Measurements from ENCODE around the gene KRT39. TPM values are rescaled to one million over a fixed set of nuclear protein-coding genes. Genes with fewer than 3 reads are reported as not detected.
"Not testable (repeated sequence)": the region's sequence is repeated elsewhere in the genome, so short reads cannot be mapped to it uniquely, and the experiment has no call there.

KRT39 gene
- total and polyA plus RNA-seq, 2 experiments from 2014 or later: not detected

DNA sequence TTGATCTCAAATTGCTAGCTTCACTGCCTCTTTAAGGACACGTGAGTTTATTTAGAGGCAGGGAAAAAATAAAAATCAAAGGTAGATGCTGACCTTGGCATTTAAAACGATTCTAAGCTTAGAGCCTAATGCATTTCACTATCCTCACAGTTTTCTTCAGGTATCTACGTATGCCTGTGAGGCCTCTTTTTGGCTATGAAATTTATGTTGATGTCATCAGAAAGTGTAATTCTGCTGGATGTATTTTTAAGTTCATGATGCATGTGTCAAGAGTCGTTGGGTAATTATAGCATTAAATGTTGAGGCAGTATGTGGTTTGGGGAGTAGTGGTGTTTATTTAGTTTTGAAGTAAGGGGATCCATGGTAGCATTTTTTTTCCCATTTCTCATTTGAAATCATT is 37.2 kb upstream of the KRT39 start:
- TF ChIP-seq EZH2 (IDR thresholded peaks at IDR 0.05; ENCODE audit: borderline replicate concordance): no peak
- TF ChIP-seq EZH2phosphoT487 (IDR thresholded peaks at IDR 0.05; ENCODE audit: low read depth, severe bottlenecking, unreplicated experiment): no peak
- TF ChIP-seq, protein P1, sequence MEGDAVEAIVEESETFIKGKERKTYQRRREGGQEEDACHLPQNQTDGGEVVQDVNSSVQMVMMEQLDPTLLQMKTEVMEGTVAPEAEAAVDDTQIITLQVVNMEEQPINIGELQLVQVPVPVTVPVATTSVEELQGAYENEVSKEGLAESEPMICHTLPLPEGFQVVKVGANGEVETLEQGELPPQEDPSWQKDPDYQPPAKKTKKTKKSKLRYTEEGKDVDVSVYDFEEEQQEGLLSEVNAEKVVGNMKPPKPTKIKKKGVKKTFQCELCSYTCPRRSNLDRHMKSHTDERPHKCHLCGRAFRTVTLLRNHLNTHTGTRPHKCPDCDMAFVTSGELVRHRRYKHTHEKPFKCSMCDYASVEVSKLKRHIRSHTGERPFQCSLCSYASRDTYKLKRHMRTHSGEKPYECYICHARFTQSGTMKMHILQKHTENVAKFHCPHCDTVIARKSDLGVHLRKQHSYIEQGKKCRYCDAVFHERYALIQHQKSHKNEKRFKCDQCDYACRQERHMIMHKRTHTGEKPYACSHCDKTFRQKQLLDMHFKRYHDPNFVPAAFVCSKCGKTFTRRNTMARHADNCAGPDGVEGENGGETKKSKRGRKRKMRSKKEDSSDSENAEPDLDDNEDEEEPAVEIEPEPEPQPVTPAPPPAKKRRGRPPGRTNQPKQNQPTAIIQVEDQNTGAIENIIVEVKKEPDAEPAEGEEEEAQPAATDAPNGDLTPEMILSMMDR (IDR thresholded peaks at IDR 0.05; ENCODE audit: poor library complexity): no peak
- Histone ChIP-seq H3K9me3 (ENCODE audit: low read depth) (no peaks in the 10 kb centered on the region), H3K36me3 (replicated peaks; ENCODE audit: insufficient read depth, low read depth) (no peaks in the 10 kb centered on the region), H3K27ac (no peak overlapping the region), H3K9me2 (replicated peaks; ENCODE audit: insufficient read depth) (no peaks in the 10 kb centered on the region), H2AFZ (no peak overlapping the region), H4K20me1 (ENCODE audit: insufficient read depth, poor library complexity, severe bottlenecking) (no peaks in the 10 kb centered on the region), H3K4me2 (no peak overlapping the region), H3K4me3 (no peak overlapping the region), H3K27me3 (no peaks in the 10 kb centered on the region), H3K79me2 (no peaks in the 10 kb centered on the region), H3K4me1 (ENCODE audit: insufficient read depth) (peaks cover 3% of the 10 kb centered on the region)
- no peak for DNase-seq (ENCODE audit: low spot score)
- 76% methylated on average over 4 of the region's 4 CpGs for WGBS (ENCODE audit: low lambda C conversion rate, missing lambda C conversion rate)

DNA sequence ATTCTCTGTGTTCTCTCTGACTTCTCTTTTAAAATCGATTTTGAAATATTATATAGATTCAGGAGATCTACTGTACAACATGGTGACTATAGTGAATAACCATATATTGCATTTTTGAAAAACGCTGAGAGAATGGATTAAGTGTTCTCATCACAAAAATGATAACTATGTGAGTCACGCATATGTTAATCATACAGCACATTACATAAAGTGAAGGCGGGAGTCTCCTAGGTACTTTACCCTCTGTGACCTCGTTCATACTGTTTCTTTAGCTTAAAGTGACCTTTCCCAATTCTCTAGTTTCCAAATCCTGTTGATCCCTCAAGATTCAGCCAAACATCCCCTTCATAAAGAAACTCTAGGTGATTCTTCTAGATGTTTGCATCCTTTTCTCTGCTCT is 36.1 kb upstream of the KRT39 start:
- no peak for DNase-seq (ENCODE audit: low spot score)
- H3K27ac ChIP-seq: no peak overlapping the region
- no peaks in the 10 kb centered on the region for H4K20me1 ChIP-seq (ENCODE audit: insufficient read depth, poor library complexity, severe bottlenecking)
- H3K4me1 ChIP-seq (ENCODE audit: insufficient read depth): peaks cover 3% of the 10 kb centered on the region
- WGBS (ENCODE audit: low lambda C conversion rate, missing lambda C conversion rate): 61% methylated on average over 5 of the region's 5 CpGs
- H3K4me3 ChIP-seq: no peak overlapping the region
- no peak overlapping the region for H2AFZ ChIP-seq
- H3K36me3 ChIP-seq (replicated peaks; ENCODE audit: insufficient read depth, low read depth): no peaks in the 10 kb centered on the region
- no peaks in the 10 kb centered on the region for H3K9me3 ChIP-seq (ENCODE audit: low read depth)
- no peaks in the 10 kb centered on the region for H3K27me3 ChIP-seq
- no peak overlapping the region for H3K4me2 ChIP-seq
- TF ChIP-seq, protein P1 (IDR thresholded peaks at IDR 0.05; ENCODE audit: poor library complexity): no peak
- TF ChIP-seq EZH2 (IDR thresholded peaks at IDR 0.05; ENCODE audit: borderline replicate concordance) (no peak), EZH2phosphoT487 (IDR thresholded peaks at IDR 0.05; ENCODE audit: low read depth, severe bottlenecking, unreplicated experiment) (no peak)
- no peaks in the 10 kb centered on the region for H3K79me2 ChIP-seq
- no peaks in the 10 kb centered on the region for H3K9me2 ChIP-seq (replicated peaks; ENCODE audit: insufficient read depth)

GRCh38 chr17:41001795-41002194 is 35.0 kb upstream of the KRT39 start:
- 73% methylated on average over 4 of the region's 4 CpGs for WGBS (ENCODE audit: low lambda C conversion rate, missing lambda C conversion rate)

GRCh38 chr17:40999563-40999962 is 32.8 kb upstream of the KRT39 start, which contains the start of gene KRTAP3-2:
TSS of gene KRTAP3-2 (minus strand) at chr17:40999906. CDS start at chr17:40999853, 53 bp downstream.
- not testable (repeated sequence) for H3K4me2 ChIP-seq; H3K36me3 ChIP-seq (replicated peaks; ENCODE audit: insufficient read depth, low read depth); H3K4me1 ChIP-seq (ENCODE audit: insufficient read depth); H3K4me3 ChIP-seq; H2AFZ ChIP-seq; H4K20me1 ChIP-seq (ENCODE audit: insufficient read depth, poor library complexity, severe bottlenecking); H3K9me3 ChIP-seq (ENCODE audit: low read depth); H3K27me3 ChIP-seq; DNase-seq (ENCODE audit: low spot score); H3K9me2 ChIP-seq (replicated peaks; ENCODE audit: insufficient read depth); H3K79me2 ChIP-seq; H3K27ac ChIP-seq
- WGBS (ENCODE audit: low lambda C conversion rate, missing lambda C conversion rate): 87% methylated on average over 6 of the region's 6 CpGs

More at GRCh38 chr17:41001795-41002194, 35.0 kb upstream of the KRT39 start:
- no peaks in the 10 kb centered on the region for H4K20me1 ChIP-seq (ENCODE audit: insufficient read depth, poor library complexity, severe bottlenecking)
- no peak overlapping the region for H2AFZ ChIP-seq
- H3K4me1 ChIP-seq (ENCODE audit: insufficient read depth): peaks cover 3% of the 10 kb centered on the region
- DNase-seq (ENCODE audit: low spot score): no peak
- peaks cover 4% of the 10 kb centered on the region for H3K27me3 ChIP-seq
- no peak overlapping the region for H3K27ac ChIP-seq
- H3K4me3 ChIP-seq: no peak overlapping the region
- no peaks in the 10 kb centered on the region for H3K79me2 ChIP-seq
- H3K9me2 ChIP-seq (replicated peaks; ENCODE audit: insufficient read depth): no peaks in the 10 kb centered on the region
- no peak overlapping the region for H3K4me2 ChIP-seq
- no peaks in the 10 kb centered on the region for H3K9me3 ChIP-seq (ENCODE audit: low read depth)
- no peaks in the 10 kb centered on the region for H3K36me3 ChIP-seq (replicated peaks; ENCODE audit: insufficient read depth, low read depth)
- no peak for TF ChIP-seq EZH2phosphoT487 (IDR thresholded peaks at IDR 0.05; ENCODE audit: low read depth, severe bottlenecking, unreplicated experiment)
- TF ChIP-seq EZH2 (IDR thresholded peaks at IDR 0.05; ENCODE audit: borderline replicate concordance): no peak
- TF ChIP-seq, protein P1 (IDR thresholded peaks at IDR 0.05; ENCODE audit: poor library complexity): no peak
